HepG2 (cell line): ENCODE data around the gene IKZF5. TPM values are rescaled to one million over a fixed set of nuclear protein-coding genes. Genes with fewer than 3 reads are reported as not detected.
A peak's percentile ranks its signal among the peaks of the same experiment; 100 is the strongest.

Experiments used
- FLYWCH1 ChIP-seq: sonication (generic); formaldehyde crosslinking; IDR thresholded peaks from 2 replicates; pipeline ENCODE4 v1.8.1; 2023; ENCODE audit warnings: mild to moderate bottlenecking, missing genetic modification reagents
- KMT2A ChIP-seq: sonication (generic); formaldehyde crosslinking; IDR thresholded peaks from 2 replicates; pipeline ENCODE4 v1.4.0; 2020; ENCODE audit warnings: missing genetic modification reagents
- MED1 ChIP-seq: sonication (generic); formaldehyde crosslinking; IDR thresholded peaks from 2 replicates; pipeline ENCODE4 v1.4.0; 2020; ENCODE audit warnings: missing genetic modification reagents
- MLLT10 ChIP-seq: sonication (generic); formaldehyde crosslinking; IDR thresholded peaks from 2 replicates; pipeline ENCODE4 v1.4.0; 2020; ENCODE audit warnings: missing genetic modification reagents
- RFX5 ChIP-seq: IDR thresholded peaks from 2 replicates; pipeline ENCODE4 v1.6.1; 2011; ENCODE audit warnings: low read depth, low read length, improper control_type of control experiment
- SIX1 ChIP-seq: sonication (generic); formaldehyde crosslinking; IDR thresholded peaks from 2 replicates; pipeline ENCODE4 v1.4.0; 2020; ENCODE audit warnings: missing genetic modification reagents, borderline replicate concordance
- THYN1 ChIP-seq: sonication (generic); formaldehyde crosslinking; IDR thresholded peaks from 2 replicates; pipeline ENCODE4 v1.8.1; 2023; ENCODE audit warnings: low read depth, mild to moderate bottlenecking, moderate library complexity, missing genetic modification reagents, borderline replicate concordance
- ZBTB3 ChIP-seq: sonication (generic); formaldehyde crosslinking; IDR thresholded peaks from 2 replicates; pipeline ENCODE4 v1.4.0; 2020; ENCODE audit warnings: low read depth, mild to moderate bottlenecking, moderate library complexity, missing genetic modification reagents, borderline replicate concordance
- ZFAT ChIP-seq: sonication (generic); formaldehyde crosslinking; conservative IDR thresholded peaks from 2 replicates; pipeline ENCODE4 v1.8.1; 2023; ENCODE audit warnings: missing genetic modification reagents, inconsistent platforms
- ZNF17 ChIP-seq: sonication (generic); formaldehyde crosslinking; IDR thresholded peaks from 2 replicates; pipeline ENCODE4 v1.5.0; 2020; ENCODE audit warnings: mild to moderate bottlenecking, missing genetic modification reagents
- ZNF180 ChIP-seq: sonication (generic); formaldehyde crosslinking; IDR thresholded peaks from 2 replicates; pipeline ENCODE4 v1.4.0; 2020; ENCODE audit warnings: low read depth, missing genetic modification reagents, borderline replicate concordance
- ZNF234 ChIP-seq: sonication (generic); formaldehyde crosslinking; conservative IDR thresholded peaks from 2 replicates; pipeline ENCODE4 v1.5.1; 2020; ENCODE audit warnings: mild to moderate bottlenecking, missing genetic modification reagents
- ZNF235 ChIP-seq: sonication (generic); formaldehyde crosslinking; IDR thresholded peaks from 2 replicates; pipeline ENCODE4 v1.8.1; 2023; ENCODE audit warnings: mild to moderate bottlenecking, missing genetic modification reagents, borderline replicate concordance
- ZNF317 ChIP-seq: sonication (generic); formaldehyde crosslinking; IDR thresholded peaks from 2 replicates; pipeline ENCODE4 v1.5.0; 2020; ENCODE audit warnings: mild to moderate bottlenecking, missing genetic modification reagents
- ZNF33A ChIP-seq: sonication (generic); formaldehyde crosslinking; IDR thresholded peaks from 2 replicates; pipeline ENCODE4 v1.5.1; 2020; ENCODE audit warnings: missing genetic modification reagents, mild to moderate bottlenecking, moderate library complexity, borderline replicate concordance
- ZNF343 ChIP-seq: sonication (generic); formaldehyde crosslinking; IDR thresholded peaks from 2 replicates; pipeline ENCODE4 v1.4.0; 2020; ENCODE audit warnings: mild to moderate bottlenecking, missing genetic modification reagents
- ZNF383 ChIP-seq: sonication (generic); formaldehyde crosslinking; IDR thresholded peaks from 2 replicates; pipeline ENCODE4 v1.4.0; 2020; ENCODE audit warnings: missing genetic modification reagents, mild to moderate bottlenecking, borderline replicate concordance
- ZNF549 ChIP-seq: sonication (generic); formaldehyde crosslinking; IDR thresholded peaks from 2 replicates; pipeline ENCODE4 v1.5.0; 2020; ENCODE audit warnings: missing genetic modification reagents
- ZNF768 ChIP-seq: sonication (generic); formaldehyde crosslinking; IDR thresholded peaks from 2 replicates; pipeline ENCODE4 v1.4.0; 2020; ENCODE audit warnings: missing genetic modification reagents
- ZNF776 ChIP-seq: sonication (generic); formaldehyde crosslinking; IDR thresholded peaks from 2 replicates; pipeline ENCODE4 v1.4.0; 2020; ENCODE audit warnings: mild to moderate bottlenecking, missing genetic modification reagents
- polyA plus RNA-seq, 8 experiments: library from polyadenylated mRNA; depleted of rRNA in 3 of 8; stranded (reverse) in 7 of 8; unstranded in 1 of 8; fragments of >200 nt; fragmentation: Illumina TruSeq in 4 of 8; extraction: Trizol in 4 of 8; gene quantifications; 2 replicates each; pipeline versions ENCODE4 v1.2.1 to v1.2.3, GENCODE V29; 2011 to 2016; ENCODE audit warnings: low read depth in 4 of 8, missing spikeins in 1 of 8, mixed read lengths in 1 of 8; ENCODE audit not compliant: insufficient read depth in 1 of 8
- total RNA-seq, 5 experiments: library from RNA; depleted of rRNA; stranded (reverse); fragments of >200 nt; fragmentation: Illumina TruSeq; extraction: Trizol; gene quantifications; 2 replicates each; pipeline ENCODE4 v1.2.3, GENCODE V29; 2016; ENCODE audit warnings: low read depth in 1 of 5
- TF ChIP-seq, protein P1 (sequence below): sonication (generic); formaldehyde crosslinking; IDR thresholded peaks from 2 replicates; pipeline ENCODE4 v1.5.0; 2020; ENCODE audit warnings: mild to moderate bottlenecking, missing genetic modification reagents, moderate library complexity
- TF ChIP-seq, protein P2 (sequence below): sonication (generic); formaldehyde crosslinking; IDR thresholded peaks from 2 replicates; pipeline ENCODE4 v1.4.0; 2020; ENCODE audit warnings: missing genetic modification reagents
- TF ChIP-seq, protein P3 (sequence below): sonication (generic); formaldehyde crosslinking; IDR thresholded peaks from 2 replicates; pipeline ENCODE4 v1.4.0; 2020; ENCODE audit warnings: missing genetic modification reagents
- TF ChIP-seq, protein P4 (sequence below): sonication (generic); formaldehyde crosslinking; IDR thresholded peaks from 2 replicates; pipeline ENCODE4 v1.8.0; 2022; ENCODE audit warnings: missing genetic modification reagents, mild to moderate bottlenecking, inconsistent platforms, borderline replicate concordance

The IKZF5 gene
- total and polyA plus RNA-seq, 2 of the 13 experiments (the other 11 are each of a cell fraction or from before 2014, with no cell fraction given): 3.7 to 12.0 TPM

DNA sequence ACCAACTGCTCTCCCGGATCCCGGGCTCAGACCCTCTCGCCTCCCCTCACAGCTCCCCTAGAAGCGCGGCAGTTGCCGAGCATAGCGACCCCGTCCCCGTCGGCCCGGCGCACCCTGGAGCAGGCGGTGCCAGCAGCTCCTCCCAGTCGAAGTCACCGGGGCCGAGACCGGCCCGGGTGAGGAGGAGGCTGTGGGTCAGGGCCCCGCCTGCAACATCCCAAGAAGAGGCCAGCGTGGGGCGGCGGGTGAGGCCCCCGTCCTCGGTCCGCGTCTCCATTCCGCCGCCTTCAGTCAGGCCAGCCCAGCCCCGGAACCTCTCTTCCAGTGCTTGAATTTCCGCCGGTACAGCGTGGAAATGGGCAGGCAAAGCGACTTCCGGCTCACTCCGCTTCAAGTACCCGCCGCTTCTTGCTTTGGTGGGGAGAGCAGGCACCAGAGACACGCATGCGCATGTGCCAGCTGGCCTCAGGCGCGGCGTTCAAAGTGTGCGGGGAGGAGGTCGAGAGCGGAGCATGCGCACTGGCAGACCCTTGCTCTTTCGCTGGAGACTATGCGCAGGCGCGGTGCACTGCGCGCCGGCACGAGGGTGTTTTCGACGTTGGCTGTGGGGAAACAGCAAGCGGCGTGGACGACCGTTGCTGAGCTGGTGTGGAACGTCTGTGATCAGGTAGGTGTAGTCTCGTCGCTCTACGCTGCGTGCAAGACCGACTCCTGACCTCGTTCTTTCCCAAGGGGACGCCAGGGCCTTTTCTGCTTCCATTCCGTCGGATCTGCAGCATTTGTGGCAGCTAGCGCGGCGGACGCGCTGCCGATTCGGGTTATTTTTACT lies 54.5 kb downstream of the IKZF5 start, which contains the start of gene C10orf88 (continued):
- peak; percentile 88 for TF ChIP-seq ZNF317 (CRISPR knock-in tag)
- TF ChIP-seq, protein P1, sequence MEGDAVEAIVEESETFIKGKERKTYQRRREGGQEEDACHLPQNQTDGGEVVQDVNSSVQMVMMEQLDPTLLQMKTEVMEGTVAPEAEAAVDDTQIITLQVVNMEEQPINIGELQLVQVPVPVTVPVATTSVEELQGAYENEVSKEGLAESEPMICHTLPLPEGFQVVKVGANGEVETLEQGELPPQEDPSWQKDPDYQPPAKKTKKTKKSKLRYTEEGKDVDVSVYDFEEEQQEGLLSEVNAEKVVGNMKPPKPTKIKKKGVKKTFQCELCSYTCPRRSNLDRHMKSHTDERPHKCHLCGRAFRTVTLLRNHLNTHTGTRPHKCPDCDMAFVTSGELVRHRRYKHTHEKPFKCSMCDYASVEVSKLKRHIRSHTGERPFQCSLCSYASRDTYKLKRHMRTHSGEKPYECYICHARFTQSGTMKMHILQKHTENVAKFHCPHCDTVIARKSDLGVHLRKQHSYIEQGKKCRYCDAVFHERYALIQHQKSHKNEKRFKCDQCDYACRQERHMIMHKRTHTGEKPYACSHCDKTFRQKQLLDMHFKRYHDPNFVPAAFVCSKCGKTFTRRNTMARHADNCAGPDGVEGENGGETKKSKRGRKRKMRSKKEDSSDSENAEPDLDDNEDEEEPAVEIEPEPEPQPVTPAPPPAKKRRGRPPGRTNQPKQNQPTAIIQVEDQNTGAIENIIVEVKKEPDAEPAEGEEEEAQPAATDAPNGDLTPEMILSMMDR (CRISPR knock-in tag): peak; percentile 39
- TF ChIP-seq ZNF180: no peak
- TF ChIP-seq ZNF33A (CRISPR knock-in tag): no peak; the same call in 1 of the 2 replicates
- peak; percentile 98 for TF ChIP-seq ZNF343 (CRISPR knock-in tag)
- peak; percentile 95 for TF ChIP-seq ZNF776 (CRISPR knock-in tag)
- TF ChIP-seq MED1 (CRISPR knock-in tag): peak; percentile 75
- no peak for TF ChIP-seq ZNF17 (CRISPR knock-in tag)
- no peak; the same call in none of the 2 replicates for TF ChIP-seq ZNF235 (CRISPR knock-in tag)
- TF ChIP-seq SIX1 (CRISPR knock-in tag): no peak
- TF ChIP-seq MLLT10 (CRISPR knock-in tag): no peak
- TF ChIP-seq, protein P2, sequence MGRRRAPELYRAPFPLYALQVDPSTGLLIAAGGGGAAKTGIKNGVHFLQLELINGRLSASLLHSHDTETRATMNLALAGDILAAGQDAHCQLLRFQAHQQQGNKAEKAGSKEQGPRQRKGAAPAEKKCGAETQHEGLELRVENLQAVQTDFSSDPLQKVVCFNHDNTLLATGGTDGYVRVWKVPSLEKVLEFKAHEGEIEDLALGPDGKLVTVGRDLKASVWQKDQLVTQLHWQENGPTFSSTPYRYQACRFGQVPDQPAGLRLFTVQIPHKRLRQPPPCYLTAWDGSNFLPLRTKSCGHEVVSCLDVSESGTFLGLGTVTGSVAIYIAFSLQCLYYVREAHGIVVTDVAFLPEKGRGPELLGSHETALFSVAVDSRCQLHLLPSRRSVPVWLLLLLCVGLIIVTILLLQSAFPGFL (CRISPR knock-in tag): no peak
- TF ChIP-seq, protein P3, sequence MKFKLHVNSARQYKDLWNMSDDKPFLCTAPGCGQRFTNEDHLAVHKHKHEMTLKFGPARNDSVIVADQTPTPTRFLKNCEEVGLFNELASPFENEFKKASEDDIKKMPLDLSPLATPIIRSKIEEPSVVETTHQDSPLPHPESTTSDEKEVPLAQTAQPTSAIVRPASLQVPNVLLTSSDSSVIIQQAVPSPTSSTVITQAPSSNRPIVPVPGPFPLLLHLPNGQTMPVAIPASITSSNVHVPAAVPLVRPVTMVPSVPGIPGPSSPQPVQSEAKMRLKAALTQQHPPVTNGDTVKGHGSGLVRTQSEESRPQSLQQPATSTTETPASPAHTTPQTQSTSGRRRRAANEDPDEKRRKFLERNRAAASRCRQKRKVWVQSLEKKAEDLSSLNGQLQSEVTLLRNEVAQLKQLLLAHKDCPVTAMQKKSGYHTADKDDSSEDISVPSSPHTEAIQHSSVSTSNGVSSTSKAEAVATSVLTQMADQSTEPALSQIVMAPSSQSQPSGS: peak; percentile 63; the same call in 1 of the 2 replicates
- peak; percentile 86; the same call in 1 of the 2 replicates for TF ChIP-seq ZBTB3 (CRISPR knock-in tag)
- TF ChIP-seq RFX5: 0 out of 2 replicates have a peak, but pooled peaks have one; percentile 50
- TF ChIP-seq THYN1 (CRISPR knock-in tag): 0 out of 2 replicates have a peak, but pooled peaks have one; percentile 75
- 0 out of 2 replicates have a peak, but pooled peaks have one; percentile 59 for TF ChIP-seq ZNF768 (CRISPR knock-in tag)
- peak; percentile 71; the same call in 1 of the 2 replicates for TF ChIP-seq ZNF549 (CRISPR knock-in tag)
- TF ChIP-seq ZNF234: peak; percentile 91
- TF ChIP-seq FLYWCH1: 0 out of 2 replicates have a peak, but pooled peaks have one; percentile 79
- peak; percentile 100 for TF ChIP-seq KMT2A (CRISPR knock-in tag)
- TF ChIP-seq, protein P4, sequence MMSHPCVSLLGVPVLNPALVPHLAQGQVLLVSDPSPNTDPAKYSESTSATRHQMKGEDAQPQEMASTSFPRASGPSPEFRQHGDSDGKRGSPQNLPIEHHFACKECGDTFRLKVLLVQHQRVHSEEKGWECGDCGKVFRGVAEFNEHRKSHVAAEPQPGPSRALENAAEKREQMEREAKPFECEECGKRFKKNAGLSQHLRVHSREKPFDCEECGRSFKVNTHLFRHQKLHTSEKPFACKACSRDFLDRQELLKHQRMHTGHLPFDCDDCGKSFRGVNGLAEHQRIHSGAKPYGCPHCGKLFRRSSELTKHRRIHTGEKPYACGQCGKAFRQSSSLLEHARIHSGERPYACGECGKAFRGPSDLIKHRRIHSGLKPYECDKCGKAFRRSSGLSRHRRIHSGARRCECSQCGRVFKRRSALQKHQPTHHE: peak; percentile 96; the same call in 1 of the 2 replicates
- TF ChIP-seq ZFAT (CRISPR knock-in tag): no peak
- peak; percentile 86; the same call in 1 of the 2 replicates for TF ChIP-seq ZNF383 (CRISPR knock-in tag)
